ENCODE measurements around the gene RRBP1.

DNA sequence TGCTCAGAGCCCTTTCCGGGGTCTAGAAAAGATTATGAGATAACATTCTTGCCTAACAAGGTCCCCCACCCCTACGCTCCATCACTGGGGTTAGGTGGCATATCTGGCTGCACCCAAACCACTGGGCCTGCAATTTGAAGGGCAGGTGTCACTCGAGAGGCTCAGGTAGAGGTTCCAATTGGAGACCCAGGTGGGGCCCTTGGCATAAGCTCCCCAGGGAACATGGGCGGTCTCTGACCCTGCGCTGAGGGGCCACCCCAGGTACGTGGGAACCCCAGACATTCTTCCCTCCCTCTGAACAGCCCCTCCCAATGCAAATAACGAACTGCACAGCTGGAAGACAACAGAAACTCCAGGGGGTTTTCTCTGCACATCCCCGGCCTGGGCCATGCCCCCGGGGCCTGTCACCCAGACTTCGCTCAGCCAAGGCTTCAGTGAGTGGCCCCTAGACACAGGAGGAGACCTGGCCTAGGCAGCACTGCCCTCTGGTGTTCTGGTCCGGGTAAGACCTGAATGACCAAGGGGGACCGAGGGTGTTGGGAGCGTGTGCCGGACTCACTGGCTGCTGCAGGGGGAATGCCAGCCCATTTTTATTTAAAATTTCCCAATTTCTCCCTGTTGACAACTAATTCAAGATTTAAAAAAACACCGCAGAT, 64.7 kb downstream of the RRBP1 start:
- TF ChIP-seq CTCF (IDR thresholded peaks at IDR 0.05) (peak; percentile 49 to 85 (median 68)), POLR2A (IDR thresholded peaks at IDR 0.05) (no peak)
